ENCODE results near the gene MTMR2. TPM values are rescaled to one million over a fixed set of nuclear protein-coding genes. Genes with fewer than 3 reads are reported as not detected.

Gene MTMR2
- total RNA-seq, 2 experiments from 2014 or later = 36.5 to 39.7 TPM

- CTCF ChIA-PET = interaction anchor here (1.3 kb wide), 1 partner anchor 9 kb away, joined by 6 read pairs; the partner anchor contains the start of gene CEP57
- TF ChIP-seq CTCF (IDR thresholded peaks at IDR 0.05) = no peak
- no peak overlapping the region for H3K27ac Mint-ChIP-seq
Observed at GRCh38 chr11:95800438-95800837, 123.5 kb downstream of the MTMR2 start.

GRCh38 chr11:95799546-95799945 lies 124.4 kb downstream of the MTMR2 start:
- DNase-seq (no peak), ATAC-seq (no peak)
- Mint-ChIP-seq H3K27me3 (no peaks in the 10 kb centered on the region), H3K27ac (no peak overlapping the region), H3K9me3 (no peaks in the 10 kb centered on the region), H3K4me1 (ENCODE audit: low read depth) (peaks cover 15% of the 10 kb centered on the region), H3K36me3 (ENCODE audit: low read depth) (peaks cover 31% of the 10 kb centered on the region), H3K4me3 (no peak overlapping the region)
- CTCF ChIA-PET = interaction anchor here (0.8 to 1.3 kb wide), 2 partner anchors 8 to 648 kb away, joined by 3 to 6 read pairs; partner anchors contain the start of gene CEP57
- POLR2A ChIA-PET = interaction anchor here (1.0 kb wide), 1 partner anchor 9 kb away, joined by 3 read pairs; the partner anchor contains the start of gene CEP57
- TF ChIP-seq CTCF (IDR thresholded peaks at IDR 0.05) = no peak
- intact Hi-C loops (cut with micrococcal nuclease) = no loop called here

More at GRCh38 chr11:95800438-95800837, 123.5 kb downstream of the MTMR2 start:
- no peak for ATAC-seq
- peaks cover 34% of the 10 kb centered on the region for H3K36me3 Mint-ChIP-seq (ENCODE audit: low read depth)
- H3K4me1 Mint-ChIP-seq (ENCODE audit: low read depth) = peaks cover 10% of the 10 kb centered on the region
- no peak overlapping the region for H3K4me3 Mint-ChIP-seq
- H3K9me3 Mint-ChIP-seq = no peaks in the 10 kb centered on the region
- no peak for DNase-seq
- POLR2A ChIA-PET = interaction anchor here (1.0 kb wide), 1 partner anchor 10 kb away, joined by 3 read pairs; the partner anchor contains the start of gene CEP57
- no peaks in the 10 kb centered on the region for H3K27me3 Mint-ChIP-seq
- intact Hi-C loops (cut with micrococcal nuclease) = no loop called here

GRCh38 chr11:95796501-95796900 lies 127.4 kb downstream of the MTMR2 start:
- Mint-ChIP-seq H3K27me3 (no peaks in the 10 kb centered on the region), H3K4me1 (ENCODE audit: low read depth) (peaks cover 43% of the 10 kb centered on the region), H3K9me3 (no peaks in the 10 kb centered on the region), H3K36me3 (ENCODE audit: low read depth) (peaks cover 44% of the 10 kb centered on the region), H3K4me3 (no peak overlapping the region), H3K27ac (no peak overlapping the region)
- ChIA-PET POLR2A (no interaction called here), CTCF (no interaction called here)
- no peak for TF ChIP-seq CTCF (IDR thresholded peaks at IDR 0.05)
- no peak for DNase-seq
- intact Hi-C loops (cut with micrococcal nuclease) = no loop called here
- ATAC-seq = no peak

GRCh38 chr11:95795627-95796295 lies 128.1 kb downstream of the MTMR2 start:
- no peak overlapping the region for H3K4me3 Mint-ChIP-seq
- H3K27me3 Mint-ChIP-seq = no peaks in the 10 kb centered on the region
- TF ChIP-seq CTCF (IDR thresholded peaks at IDR 0.05) = no peak
- intact Hi-C loops (cut with micrococcal nuclease) = no loop called here
- no peaks in the 10 kb centered on the region for H3K9me3 Mint-ChIP-seq
- POLR2A ChIA-PET = no interaction called here
- H3K4me1 Mint-ChIP-seq (ENCODE audit: low read depth) = peaks cover 45% of the 10 kb centered on the region
- no peak for ATAC-seq
- no peak overlapping the region for H3K27ac Mint-ChIP-seq
- peaks cover 44% of the 10 kb centered on the region for H3K36me3 Mint-ChIP-seq (ENCODE audit: low read depth)
- DNase-seq = no peak
- CTCF ChIA-PET = no interaction called here

- ChIA-PET POLR2A (no interaction called here), CTCF (no interaction called here)
- Mint-ChIP-seq H3K9me3 (no peaks in the 10 kb centered on the region), H3K27me3 (no peaks in the 10 kb centered on the region), H3K36me3 (ENCODE audit: low read depth) (peaks cover 31% of the 10 kb centered on the region), H3K4me3 (no peak overlapping the region), H3K4me1 (ENCODE audit: low read depth) (peaks cover 45% of the 10 kb centered on the region), H3K27ac (no peak overlapping the region)
- no peak for TF ChIP-seq CTCF (IDR thresholded peaks at IDR 0.05)
- DNase-seq (no peak), ATAC-seq (no peak)
- intact Hi-C loops (cut with micrococcal nuclease) = no loop called here
Observed at GRCh38 chr11:95794086-95794485, 129.8 kb downstream of the MTMR2 start.

Data from activated CD8-positive, alpha-beta T cell treated with anti-CD3 and anti-CD28 coated beads for 36 hours (primary cell).